Sigmoid colon (tissue), 3 donors: ENCODE measurements around the gene EOLA1.

Source experiments
- CTCF ChIP-seq, 4 experiments: fragments of 450-650 bp in 3 of 4; fragments of 200-600 bp in 1 of 4; IDR thresholded peaks; one replicate each; pipeline ENCODE4 v1.5.1; 2016 to 2019; ENCODE audit warnings: antibody characterized with exemption in 4 of 4, mild to moderate bottlenecking in 3 of 4, moderate library complexity in 2 of 4
- POLR2A ChIP-seq, 2 donors: fragments of 450-650 bp; IDR thresholded peaks; one replicate each; pipeline ENCODE4 v1.6.1; 2016; ENCODE audit warnings: antibody characterized with exemption in 2 of 2, mild to moderate bottlenecking in 2 of 2, moderate library complexity in 2 of 2

- TF ChIP-seq CTCF (IDR thresholded peaks at IDR 0.05) (no peak), POLR2A (IDR thresholded peaks at IDR 0.05) (no peak)
These were observed 42.0 kb upstream of the EOLA1 start for GRCh38 chrX:149498767-149499166.
